Neural cell (in vitro differentiated cells): Measurements from ENCODE around the gene CNTNAP2. TPM values are rescaled to one million over a fixed set of nuclear protein-coding genes. Genes with fewer than 3 reads are reported as not detected.

Experiments used
- H2AFZ ChIP-seq: fragments of 200-600, 300-800 bp; sonication (generic), shearing (Covaris generic); 2 replicates; pipeline ENCODE4 v1.6.0; 2014; ENCODE audit warnings: low read depth, mild to moderate bottlenecking, antibody characterized with exemption, low read length, moderate library complexity
- H3F3A ChIP-seq: fragments of 200-600 bp; shearing (Covaris generic); 2 replicates; pipeline ENCODE4 v1.6.1; 2016; ENCODE audit warnings: mild to moderate bottlenecking, moderate library complexity, mixed read lengths, antibody characterized with exemption, low read length; ENCODE audit not compliant: insufficient read depth, poor library complexity, severe bottlenecking
- H3K27ac ChIP-seq: fragments of 200-600, 300-800 bp; sonication (generic), shearing (Covaris generic); 2 replicates; pipeline ENCODE4 v1.5.1; 2014; ENCODE audit warnings: mild to moderate bottlenecking, low read length, moderate library complexity
- H3K27me3 ChIP-seq: fragments of 300-800, 200-600 bp; sonication (generic), shearing (Covaris generic); 2 replicates; pipeline ENCODE4 v1.6.0; 2014; ENCODE audit warnings: mild to moderate bottlenecking, low read depth, low read length, moderate library complexity; ENCODE audit not compliant: insufficient read depth
- H3K36me3 ChIP-seq: fragments of 300-800, 200-600 bp; sonication (generic), shearing (Covaris generic); 2 replicates; pipeline ENCODE4 v1.5.1; 2014; ENCODE audit warnings: mild to moderate bottlenecking, antibody characterized with exemption, low read length, moderate library complexity; ENCODE audit not compliant: insufficient read depth
- H3K4me2 ChIP-seq: fragments of 300-800, 200-600 bp; sonication (generic), shearing (Covaris generic); 2 replicates; pipeline ENCODE4 v1.6.0; 2014; ENCODE audit warnings: mild to moderate bottlenecking, low read length
- H3K4me3 ChIP-seq: fragments of 300-800, 200-600 bp; sonication (generic), shearing (Covaris generic); 2 replicates; pipeline ENCODE4 v1.5.1; 2014; ENCODE audit warnings: mild to moderate bottlenecking, low read length, moderate library complexity
- H3K79me2 ChIP-seq: fragments of 200-600 bp; shearing (Covaris generic); replicated peaks from 2 replicates; pipeline ENCODE4 v1.6.0; 2014; ENCODE audit warnings: mild to moderate bottlenecking, low read length, moderate library complexity; ENCODE audit not compliant: insufficient read depth
- H3K9ac ChIP-seq: fragments of 300-800, 200-600 bp; sonication (generic), shearing (Covaris generic); 2 replicates; pipeline ENCODE4 v1.6.1; 2016; ENCODE audit warnings: mild to moderate bottlenecking, low read length, mixed read lengths
- H3K9me2 ChIP-seq: fragments of 200-600 bp; shearing (Covaris generic); 2 replicates; pipeline ENCODE4 v1.6.1; 2016; ENCODE audit warnings: mild to moderate bottlenecking, low read length, mixed read lengths; ENCODE audit not compliant: insufficient read depth
- H3K9me3 ChIP-seq: fragments of 200-600, 300-800 bp; sonication (generic), shearing (Covaris generic); 2 replicates; pipeline ENCODE4 v1.6.1; 2016; ENCODE audit warnings: mild to moderate bottlenecking, mixed run types, low read length, moderate library complexity, mixed read lengths
- H4K20me1 ChIP-seq: fragments of 200-600 bp; shearing (Covaris generic); 2 replicates; pipeline ENCODE4 v1.6.1; 2016; ENCODE audit warnings: mild to moderate bottlenecking, mixed run types; ENCODE audit not compliant: insufficient read depth
- EP300 ChIP-seq: fragments of 450-650 bp; conservative IDR thresholded peaks from 2 replicates; pipeline ENCODE4 v1.6.1; 2014; ENCODE audit warnings: antibody characterized with exemption, mild to moderate bottlenecking, moderate library complexity; ENCODE audit not compliant: poor library complexity, severe bottlenecking
- EZH2 ChIP-seq: fragments of 200-600, 300-800 bp; shearing (Covaris generic), sonication (generic); IDR thresholded peaks from 2 replicates; pipeline ENCODE4 v1.6.1; 2014; ENCODE audit warnings: antibody characterized with exemption, low read length, borderline replicate concordance, mild to moderate bottlenecking; ENCODE audit not compliant: insufficient read depth, poor library complexity, severe bottlenecking
- MXI1 ChIP-seq: fragments of 450-650 bp; conservative IDR thresholded peaks from 2 replicates; pipeline ENCODE4 v1.6.1; 2014; ENCODE audit warnings: antibody characterized with exemption, mild to moderate bottlenecking; ENCODE audit not compliant: poor library complexity, severe bottlenecking
- POLR2AphosphoS5 ChIP-seq: IDR thresholded peaks from 2 replicates; pipeline ENCODE4 v1.6.1; 2012
- RAD21 ChIP-seq: fragments of 450-650 bp; conservative IDR thresholded peaks from 2 replicates; pipeline ENCODE4 v1.6.1; 2014; ENCODE audit warnings: antibody characterized with exemption, mild to moderate bottlenecking, moderate library complexity
- SMC3 ChIP-seq: fragments of 450-650 bp; conservative IDR thresholded peaks from 2 replicates; pipeline ENCODE4 v1.6.1; 2014; ENCODE audit warnings: antibody characterized with exemption, mild to moderate bottlenecking, moderate library complexity; ENCODE audit not compliant: poor library complexity
- TAF1 ChIP-seq: IDR thresholded peaks from 2 replicates; pipeline ENCODE4 v1.6.1; 2012; ENCODE audit warnings: low read depth
- polyA plus RNA-seq: library from polyadenylated mRNA; depleted of rRNA; stranded (reverse); fragments of >200 nt; gene quantifications from 2 replicates; pipeline ENCODE4 v1.2.3, GENCODE V29; 2014
- TF ChIP-seq, protein P1 (sequence below): fragments of 450-650 bp; IDR thresholded peaks from 2 replicates; pipeline ENCODE4 v1.5.1; 2014; ENCODE audit warnings: antibody characterized with exemption, mild to moderate bottlenecking, moderate library complexity; ENCODE audit not compliant: poor library complexity, severe bottlenecking
- TF ChIP-seq, protein P2 (sequence below): IDR thresholded peaks from 2 replicates; pipeline ENCODE4 v1.6.1; 2012; ENCODE audit warnings: borderline replicate concordance

Gene CNTNAP2
- polyA plus RNA-seq, 1 donor from 2014 or later: 276 TPM

DNA sequence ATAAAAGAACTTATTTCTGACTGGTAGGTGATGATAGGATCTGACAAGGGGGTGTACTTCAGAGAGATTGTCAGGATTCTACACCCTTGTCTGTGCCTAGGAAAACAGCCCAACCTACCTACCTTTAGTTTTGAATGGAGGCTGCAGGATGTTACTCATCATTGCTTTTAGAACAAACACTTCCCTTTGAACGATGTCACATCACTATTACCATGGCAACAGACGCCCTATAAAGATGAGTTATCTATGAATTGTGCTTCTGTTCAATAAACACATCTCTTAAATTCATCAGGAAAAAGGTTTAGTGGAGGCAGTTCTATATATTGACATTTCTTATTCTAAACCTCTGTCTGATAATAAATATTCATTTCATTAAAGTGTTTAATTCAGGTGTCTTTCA lies 362.4 kb downstream of the CNTNAP2 start:
- Histone ChIP-seq H4K20me1 (no peaks in the 10 kb centered on the region), H3K4me3 (no peak overlapping the region), H3K79me2 (no peaks in the 10 kb centered on the region), H3K9me2 (no peaks in the 10 kb centered on the region), H3F3A (no peaks in the 10 kb centered on the region), H3K9me3 (no peaks in the 10 kb centered on the region), H3K4me2 (no peak overlapping the region), H2AFZ (no peak overlapping the region), H3K9ac (no peak overlapping the region), H3K27me3 (no peaks in the 10 kb centered on the region), H3K27ac (no peak overlapping the region), H3K36me3 (no peaks in the 10 kb centered on the region)
- TF ChIP-seq EZH2 (no peak), SMC3 (no peak), RAD21 (no peak), TAF1 (no peak), MXI1 (no peak), EP300 (no peak), POLR2AphosphoS5 (no peak)
- TF ChIP-seq, protein P1, sequence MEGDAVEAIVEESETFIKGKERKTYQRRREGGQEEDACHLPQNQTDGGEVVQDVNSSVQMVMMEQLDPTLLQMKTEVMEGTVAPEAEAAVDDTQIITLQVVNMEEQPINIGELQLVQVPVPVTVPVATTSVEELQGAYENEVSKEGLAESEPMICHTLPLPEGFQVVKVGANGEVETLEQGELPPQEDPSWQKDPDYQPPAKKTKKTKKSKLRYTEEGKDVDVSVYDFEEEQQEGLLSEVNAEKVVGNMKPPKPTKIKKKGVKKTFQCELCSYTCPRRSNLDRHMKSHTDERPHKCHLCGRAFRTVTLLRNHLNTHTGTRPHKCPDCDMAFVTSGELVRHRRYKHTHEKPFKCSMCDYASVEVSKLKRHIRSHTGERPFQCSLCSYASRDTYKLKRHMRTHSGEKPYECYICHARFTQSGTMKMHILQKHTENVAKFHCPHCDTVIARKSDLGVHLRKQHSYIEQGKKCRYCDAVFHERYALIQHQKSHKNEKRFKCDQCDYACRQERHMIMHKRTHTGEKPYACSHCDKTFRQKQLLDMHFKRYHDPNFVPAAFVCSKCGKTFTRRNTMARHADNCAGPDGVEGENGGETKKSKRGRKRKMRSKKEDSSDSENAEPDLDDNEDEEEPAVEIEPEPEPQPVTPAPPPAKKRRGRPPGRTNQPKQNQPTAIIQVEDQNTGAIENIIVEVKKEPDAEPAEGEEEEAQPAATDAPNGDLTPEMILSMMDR: no peak
- TF ChIP-seq, protein P2, sequence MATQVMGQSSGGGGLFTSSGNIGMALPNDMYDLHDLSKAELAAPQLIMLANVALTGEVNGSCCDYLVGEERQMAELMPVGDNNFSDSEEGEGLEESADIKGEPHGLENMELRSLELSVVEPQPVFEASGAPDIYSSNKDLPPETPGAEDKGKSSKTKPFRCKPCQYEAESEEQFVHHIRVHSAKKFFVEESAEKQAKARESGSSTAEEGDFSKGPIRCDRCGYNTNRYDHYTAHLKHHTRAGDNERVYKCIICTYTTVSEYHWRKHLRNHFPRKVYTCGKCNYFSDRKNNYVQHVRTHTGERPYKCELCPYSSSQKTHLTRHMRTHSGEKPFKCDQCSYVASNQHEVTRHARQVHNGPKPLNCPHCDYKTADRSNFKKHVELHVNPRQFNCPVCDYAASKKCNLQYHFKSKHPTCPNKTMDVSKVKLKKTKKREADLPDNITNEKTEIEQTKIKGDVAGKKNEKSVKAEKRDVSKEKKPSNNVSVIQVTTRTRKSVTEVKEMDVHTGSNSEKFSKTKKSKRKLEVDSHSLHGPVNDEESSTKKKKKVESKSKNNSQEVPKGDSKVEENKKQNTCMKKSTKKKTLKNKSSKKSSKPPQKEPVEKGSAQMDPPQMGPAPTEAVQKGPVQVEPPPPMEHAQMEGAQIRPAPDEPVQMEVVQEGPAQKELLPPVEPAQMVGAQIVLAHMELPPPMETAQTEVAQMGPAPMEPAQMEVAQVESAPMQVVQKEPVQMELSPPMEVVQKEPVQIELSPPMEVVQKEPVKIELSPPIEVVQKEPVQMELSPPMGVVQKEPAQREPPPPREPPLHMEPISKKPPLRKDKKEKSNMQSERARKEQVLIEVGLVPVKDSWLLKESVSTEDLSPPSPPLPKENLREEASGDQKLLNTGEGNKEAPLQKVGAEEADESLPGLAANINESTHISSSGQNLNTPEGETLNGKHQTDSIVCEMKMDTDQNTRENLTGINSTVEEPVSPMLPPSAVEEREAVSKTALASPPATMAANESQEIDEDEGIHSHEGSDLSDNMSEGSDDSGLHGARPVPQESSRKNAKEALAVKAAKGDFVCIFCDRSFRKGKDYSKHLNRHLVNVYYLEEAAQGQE: no peak

DNA sequence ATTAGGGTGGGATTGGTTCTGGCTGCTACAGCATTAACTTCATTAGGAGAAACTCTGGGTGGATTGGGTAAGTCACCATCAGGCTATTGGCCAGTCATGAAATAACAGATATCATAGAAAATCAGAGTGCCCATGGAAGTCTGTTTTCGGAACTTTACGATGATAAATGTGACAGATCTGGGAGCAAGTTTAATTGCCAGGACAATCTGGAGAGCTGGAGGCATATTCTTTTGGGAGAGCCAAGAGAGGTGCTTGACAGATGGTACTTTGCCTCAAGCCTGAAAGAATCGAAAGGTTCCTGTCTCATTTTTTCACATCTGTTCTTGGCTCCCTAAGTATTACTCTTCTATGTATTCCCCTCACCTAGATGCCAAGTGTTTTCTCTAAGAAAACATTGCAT lies 369.9 kb downstream of the CNTNAP2 start:
- no peaks in the 10 kb centered on the region for H3K9me2 ChIP-seq
- no peak overlapping the region for H3K9ac ChIP-seq
- no peak overlapping the region for H3K4me3 ChIP-seq
- H3K27ac ChIP-seq: no peak overlapping the region
- TF ChIP-seq, protein P2: no peak
- TF ChIP-seq TAF1 (no peak), EZH2 (no peak), RAD21 (no peak), SMC3 (no peak), EP300 (no peak), POLR2AphosphoS5 (no peak), MXI1 (no peak)
- TF ChIP-seq, protein P1: no peak
- H3F3A ChIP-seq: no peaks in the 10 kb centered on the region
- H2AFZ ChIP-seq: no peak overlapping the region
- H3K4me2 ChIP-seq: no peak overlapping the region
- H3K27me3 ChIP-seq: no peaks in the 10 kb centered on the region
- H3K9me3 ChIP-seq: no peaks in the 10 kb centered on the region
- H4K20me1 ChIP-seq: no peaks in the 10 kb centered on the region
- no peaks in the 10 kb centered on the region for H3K79me2 ChIP-seq
- H3K36me3 ChIP-seq: no peaks in the 10 kb centered on the region
